SIG-M5 treated with dmso at 0.1 percent for 504 hours (cell line): Measurements from ENCODE around the gene RELN.
"Not testable (repeated sequence)": the region's sequence is repeated elsewhere in the genome, so short reads cannot be mapped to it uniquely, and the experiment has no call there.

Source experiments
- DNase-seq: peaks from one replicate; lab custom pipeline; 2025; ENCODE audit not compliant: unreplicated experiment; lab: John Stamatoyannopoulos, UW

Gene RELN

GRCh38 chr7:103989200-103989784 is at the start of gene RELN:
RELN (minus strand) TSS chr7:103989658; CDS start chr7:103989356, 302 bp downstream.
- DNase-seq = no peak

- no peak for DNase-seq
Observed at GRCh38 chr7:104038136-104038535, 48.7 kb upstream of the RELN start.

- DNase-seq = not testable (repeated sequence)
Observed at GRCh38 chr7:104036889-104037288, 47.4 kb upstream of the RELN start.

- DNase-seq = no peak
Observed at GRCh38 chr7:104035351-104035750, 45.9 kb upstream of the RELN start.

- DNase-seq = no peak
Observed at GRCh38 chr7:104034679-104035078, 45.2 kb upstream of the RELN start.

- no peak for DNase-seq
Observed at GRCh38 chr7:104033837-104034236, 44.4 kb upstream of the RELN start.

- DNase-seq = no peak
Observed at GRCh38 chr7:104032486-104032885, 43.0 kb upstream of the RELN start.

- DNase-seq = no peak
Observed at GRCh38 chr7:104029765-104030164, 40.3 kb upstream of the RELN start.

GRCh38 chr7:104024632-104025031 is 35.2 kb upstream of the RELN start:
- no peak for DNase-seq

GRCh38 chr7:104023100-104023499 is 33.6 kb upstream of the RELN start:
- DNase-seq = no peak

GRCh38 chr7:104018425-104018824 is 29.0 kb upstream of the RELN start:
- DNase-seq = no peak

GRCh38 chr7:104017001-104017400 is 27.5 kb upstream of the RELN start:
- DNase-seq = no peak

GRCh38 chr7:104012835-104013234 is 23.4 kb upstream of the RELN start:
- DNase-seq = no peak

GRCh38 chr7:104011829-104012228 is 22.4 kb upstream of the RELN start:
- no peak for DNase-seq

GRCh38 chr7:104010052-104010909 is 20.8 kb upstream of the RELN start:
- DNase-seq = no peak

GRCh38 chr7:104008107-104008506 is 18.6 kb upstream of the RELN start:
- DNase-seq = no peak

- no peak for DNase-seq
Observed at GRCh38 chr7:104007614-104008013, 18.2 kb upstream of the RELN start.

GRCh38 chr7:104005197-104005596 is 15.7 kb upstream of the RELN start:
- DNase-seq = no peak

GRCh38 chr7:103996639-103997038 is 7.2 kb upstream of the RELN start:
- DNase-seq = no peak

- no peak for DNase-seq
Observed at GRCh38 chr7:103996017-103996551, 6.6 kb upstream of the RELN start.

- no peak for DNase-seq
Observed at GRCh38 chr7:103995554-103995953, 6.1 kb upstream of the RELN start.

GRCh38 chr7:103993551-103993950 is 4.1 kb upstream of the RELN start:
- DNase-seq = no peak
